Left ventricle myocardium inferior (tissue), 1 donor: ENCODE results near the gene LACRT. TPM values are rescaled to one million over a fixed set of nuclear protein-coding genes. Genes with fewer than 3 reads are reported as not detected.

Experiments
- DNase-seq: peaks from one replicate; pipeline ENCODE4 v3.0.0-alpha.2; 2020
- H3K27ac ChIP-seq: fragments of 200-600 bp; replicated peaks from 2 replicates; pipeline ENCODE4 v1.8.0; 2021
- H3K27me3 ChIP-seq: fragments of 200-600 bp; 2 replicates; pipeline ENCODE4 v1.8.0; 2021; ENCODE audit warnings: low read depth
- H3K36me3 ChIP-seq: fragments of 200-600 bp; 2 replicates; pipeline ENCODE4 v1.8.0; 2021
- H3K4me1 ChIP-seq: fragments of 200-600 bp; 2 replicates; pipeline ENCODE4 v1.8.0; 2021
- H3K4me3 ChIP-seq: fragments of 200-600 bp; 2 replicates; pipeline ENCODE4 v1.8.0; 2021; ENCODE audit warnings: mild to moderate bottlenecking, moderate library complexity
- H3K9me3 ChIP-seq: fragments of 200-600 bp; replicated peaks from 2 replicates; pipeline ENCODE4 v1.8.0; 2021
- intact Hi-C: fragments of 100-400 bp; cut with micrococcal nuclease; formaldehyde crosslinking; loops from one replicate; pipeline ENCODE4 v1.11.0; 2022
- total RNA-seq: library from RNA; stranded (reverse); fragmentation: NEBNext Ultra II Directional; extraction: Animal tissue kit (Norgen Biotek cat#: 25700); gene quantifications from one replicate; pipeline ENCODE4 v1.2.1, GENCODE V29; 2021
- TF ChIP-seq, protein P1 (sequence below): fragments of 200-600 bp; IDR thresholded peaks from 2 replicates; pipeline ENCODE4 v1.8.0; 2021; ENCODE audit warnings: antibody characterized with exemption, mild to moderate bottlenecking, borderline replicate concordance
- donor health status: DM: no; HTN: yes; CAD: no; lungs with severe emphysema.

LACRT gene
- total RNA-seq, 1 donor from 2014 or later, result not detected

DNA sequence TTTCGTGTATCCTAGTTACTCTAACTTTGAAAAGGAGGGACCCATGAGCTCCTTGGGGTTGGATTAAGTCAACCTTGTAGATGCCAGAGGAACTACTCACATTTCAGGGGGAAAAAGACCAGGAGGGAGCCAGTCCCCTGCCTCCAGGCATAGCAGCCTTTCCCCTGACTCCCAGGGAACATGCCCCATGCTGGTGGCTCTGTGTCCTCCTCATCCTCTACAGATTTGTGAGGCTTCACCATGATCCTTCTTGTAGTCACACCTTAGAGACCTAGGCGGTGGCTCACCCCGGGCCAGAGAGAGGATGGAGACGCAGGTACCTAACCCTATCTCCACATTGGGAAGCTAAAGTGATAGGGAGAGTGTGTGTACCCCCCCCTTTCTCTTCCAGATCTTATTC, 30.3 kb downstream of the LACRT start:
- intact Hi-C loops, result no loop called here
- DNase-seq, result no peak
- TF ChIP-seq, protein P1, sequence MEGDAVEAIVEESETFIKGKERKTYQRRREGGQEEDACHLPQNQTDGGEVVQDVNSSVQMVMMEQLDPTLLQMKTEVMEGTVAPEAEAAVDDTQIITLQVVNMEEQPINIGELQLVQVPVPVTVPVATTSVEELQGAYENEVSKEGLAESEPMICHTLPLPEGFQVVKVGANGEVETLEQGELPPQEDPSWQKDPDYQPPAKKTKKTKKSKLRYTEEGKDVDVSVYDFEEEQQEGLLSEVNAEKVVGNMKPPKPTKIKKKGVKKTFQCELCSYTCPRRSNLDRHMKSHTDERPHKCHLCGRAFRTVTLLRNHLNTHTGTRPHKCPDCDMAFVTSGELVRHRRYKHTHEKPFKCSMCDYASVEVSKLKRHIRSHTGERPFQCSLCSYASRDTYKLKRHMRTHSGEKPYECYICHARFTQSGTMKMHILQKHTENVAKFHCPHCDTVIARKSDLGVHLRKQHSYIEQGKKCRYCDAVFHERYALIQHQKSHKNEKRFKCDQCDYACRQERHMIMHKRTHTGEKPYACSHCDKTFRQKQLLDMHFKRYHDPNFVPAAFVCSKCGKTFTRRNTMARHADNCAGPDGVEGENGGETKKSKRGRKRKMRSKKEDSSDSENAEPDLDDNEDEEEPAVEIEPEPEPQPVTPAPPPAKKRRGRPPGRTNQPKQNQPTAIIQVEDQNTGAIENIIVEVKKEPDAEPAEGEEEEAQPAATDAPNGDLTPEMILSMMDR, result no peak
- Histone ChIP-seq H3K27ac (no peak overlapping the region), H3K27me3 (peaks cover 23% of the 10 kb centered on the region), H3K4me3 (no peak overlapping the region), H3K4me1 (no peaks in the 10 kb centered on the region), H3K9me3 (no peaks in the 10 kb centered on the region), H3K36me3 (no peaks in the 10 kb centered on the region)

DNA sequence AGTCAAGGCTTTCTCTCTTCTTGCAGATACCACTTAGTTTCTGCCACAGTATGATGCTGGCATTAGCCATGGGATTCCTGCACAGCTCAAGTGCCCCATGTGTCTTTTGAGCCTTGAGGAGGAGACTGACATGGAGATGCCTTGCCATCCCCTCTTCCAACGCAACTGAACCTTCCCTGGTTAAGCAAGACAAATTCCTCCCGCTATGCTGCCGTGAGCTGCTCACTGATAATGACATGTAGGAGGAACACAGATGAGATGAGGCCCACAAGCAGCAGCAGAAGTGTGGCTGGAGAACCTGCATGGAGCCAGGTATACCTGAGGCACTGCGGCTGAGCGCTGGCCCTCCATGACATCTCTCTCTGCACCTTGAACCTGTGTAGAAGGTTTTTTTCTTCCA, 30.8 kb downstream of the LACRT start:
- no peak overlapping the region for H3K27ac ChIP-seq
- H3K4me1 ChIP-seq, result no peaks in the 10 kb centered on the region
- no peak for DNase-seq
- intact Hi-C loops, result no loop called here
- peaks cover 23% of the 10 kb centered on the region for H3K27me3 ChIP-seq
- TF ChIP-seq, protein P1, result no peak
- H3K36me3 ChIP-seq, result no peaks in the 10 kb centered on the region
- H3K4me3 ChIP-seq, result no peak overlapping the region
- no peaks in the 10 kb centered on the region for H3K9me3 ChIP-seq

DNA sequence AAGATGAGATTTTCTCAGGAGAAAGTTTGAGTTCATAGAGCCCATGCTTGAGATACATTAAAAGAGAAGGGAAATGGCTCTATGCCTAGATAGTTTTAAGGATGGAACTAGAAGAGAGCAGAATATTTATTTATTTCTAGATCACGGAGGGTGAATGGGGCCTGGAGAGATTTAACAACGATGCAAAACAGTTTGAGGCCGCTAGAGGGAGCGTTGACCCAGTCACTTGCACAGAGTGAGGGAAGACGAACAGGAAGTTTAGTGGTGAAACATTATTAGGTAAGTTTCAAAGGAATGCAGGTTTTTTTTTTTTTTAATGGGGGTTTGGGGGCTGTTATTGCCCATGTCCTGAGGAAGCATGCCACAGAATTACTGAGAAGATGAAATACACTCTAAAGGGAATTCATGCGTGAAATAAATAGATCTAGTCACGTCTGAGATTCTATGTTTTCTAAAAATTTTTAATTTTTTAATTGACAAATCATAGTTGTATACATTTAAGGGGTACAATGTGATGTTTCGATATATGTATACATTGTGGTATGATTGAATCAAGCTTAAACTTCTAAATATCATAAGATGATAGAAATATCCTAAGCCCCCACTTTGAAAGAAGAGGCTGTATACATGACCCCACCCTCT, 31.4 kb downstream of the LACRT start:
- Histone ChIP-seq H3K27me3 (peaks cover 23% of the 10 kb centered on the region), H3K4me1 (no peaks in the 10 kb centered on the region), H3K27ac (no peak overlapping the region), H3K36me3 (no peaks in the 10 kb centered on the region), H3K4me3 (no peak overlapping the region), H3K9me3 (no peaks in the 10 kb centered on the region)
- DNase-seq, result peak; percentile 28
- intact Hi-C loops, result no loop called here
- TF ChIP-seq, protein P1, result peak; percentile 80

DNA sequence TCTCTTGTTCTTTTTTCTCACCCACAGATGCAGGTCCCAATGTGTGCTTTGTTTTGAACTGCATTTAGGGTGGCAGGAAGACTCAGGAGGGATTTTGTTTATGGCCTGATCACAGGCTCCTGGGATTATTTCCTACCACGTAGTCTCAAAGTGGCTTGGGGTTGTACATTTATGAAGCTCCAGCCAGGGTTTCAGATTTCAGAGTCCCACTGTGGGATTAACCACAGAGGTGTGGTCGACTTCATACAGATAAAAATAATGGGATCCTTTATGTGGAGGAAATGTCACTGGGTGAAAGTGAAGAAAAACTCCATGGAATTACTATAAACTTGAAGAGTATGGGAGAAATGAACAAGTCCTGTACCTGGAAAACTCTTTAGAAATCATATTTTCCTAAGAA, 32.0 kb downstream of the LACRT start:
- no peak overlapping the region for H3K4me3 ChIP-seq
- intact Hi-C loops, result no loop called here

DNA sequence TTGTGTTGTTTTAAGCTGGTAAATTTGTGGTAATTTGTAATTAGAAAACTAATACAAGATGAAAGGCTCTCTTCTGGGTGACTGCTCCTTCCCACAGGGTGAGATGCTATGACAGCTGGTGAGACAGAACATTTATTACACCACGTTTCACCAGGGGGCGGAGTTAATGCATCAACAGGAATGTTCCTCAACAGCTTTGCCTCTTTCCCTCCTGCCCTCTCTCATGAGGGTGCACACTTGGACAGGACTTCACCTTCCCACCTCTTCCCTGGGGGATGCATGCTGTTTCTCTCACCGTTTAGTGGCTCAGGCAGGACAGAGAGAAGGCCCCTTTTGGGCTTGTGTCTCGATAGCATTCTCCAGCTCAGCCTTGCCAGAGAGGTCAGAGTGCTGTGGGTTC, 32.9 kb downstream of the LACRT start:
- no peak for DNase-seq
- Histone ChIP-seq H3K4me3 (no peak overlapping the region), H3K27ac (no peak overlapping the region), H3K9me3 (no peaks in the 10 kb centered on the region), H3K27me3 (peaks cover 12% of the 10 kb centered on the region), H3K36me3 (no peaks in the 10 kb centered on the region), H3K4me1 (no peaks in the 10 kb centered on the region)
- TF ChIP-seq, protein P1, result no peak
- intact Hi-C loops, result no loop called here

More for the DNA sequence above, 32.0 kb downstream of the LACRT start:
- Histone ChIP-seq H3K36me3 (no peaks in the 10 kb centered on the region), H3K4me1 (no peaks in the 10 kb centered on the region), H3K9me3 (no peaks in the 10 kb centered on the region), H3K27ac (no peak overlapping the region), H3K27me3 (peaks cover 18% of the 10 kb centered on the region)
- no peak for DNase-seq
- TF ChIP-seq, protein P1, result no peak

DNA sequence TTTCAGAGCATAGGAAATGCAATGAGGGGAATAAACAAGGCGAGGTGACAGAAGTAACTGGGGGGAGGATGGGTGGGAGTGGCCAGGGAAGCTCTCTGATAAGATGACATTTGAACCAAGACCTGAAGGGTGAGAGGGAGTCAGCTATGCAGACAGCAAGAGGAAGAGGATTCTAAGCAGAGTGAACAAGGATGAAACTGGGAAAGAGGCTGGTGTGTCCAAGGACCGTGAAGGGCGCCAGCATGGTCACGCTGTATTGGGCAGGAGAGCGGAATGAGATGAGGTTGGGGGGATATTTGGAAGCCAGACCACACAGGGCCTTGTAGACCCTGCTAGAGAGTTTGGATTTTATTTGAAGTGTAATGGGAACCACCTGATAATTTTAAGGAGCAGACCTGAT, 35.7 kb downstream of the LACRT start:
- intact Hi-C loops, result no loop called here

More for the DNA sequence above, 35.7 kb downstream of the LACRT start:
- Histone ChIP-seq H3K27ac (no peak overlapping the region), H3K27me3 (peaks cover 12% of the 10 kb centered on the region), H3K9me3 (no peaks in the 10 kb centered on the region), H3K4me1 (no peaks in the 10 kb centered on the region), H3K4me3 (no peak overlapping the region), H3K36me3 (no peaks in the 10 kb centered on the region)
- TF ChIP-seq, protein P1, result no peak
- no peak for DNase-seq
